Transverse colon (tissue), 4 donors: Measurements from ENCODE around the gene PRRC2A.

Source experiments
- CTCF ChIP-seq, 5 experiments: fragments of 200-600 bp in 3 of 5; fragments of 450-650 bp in 2 of 5; sonication (generic) in 3 of 5; IDR thresholded peaks; 1 replicate in 2 of 5; 2 replicates in 3 of 5; pipeline ENCODE4 v1.5.1; 2016 to 2017; ENCODE audit warnings: antibody characterized with exemption in 5 of 5, inconsistent platforms in 3 of 5, mild to moderate bottlenecking in 2 of 5, moderate library complexity in 1 of 5
- EP300 ChIP-seq: sonication (generic); formaldehyde crosslinking; IDR thresholded peaks from one replicate; pipeline ENCODE4 v1.6.1; 2017; ENCODE audit warnings: antibody characterized with exemption, low read depth
- POLR2A ChIP-seq: fragments of 450-650 bp; IDR thresholded peaks from one replicate; pipeline ENCODE4 v1.6.1; 2016; ENCODE audit warnings: antibody characterized with exemption, mild to moderate bottlenecking, moderate library complexity
- POLR2AphosphoS5 ChIP-seq, 3 donors: sonication (generic); formaldehyde crosslinking; IDR thresholded peaks; one replicate each; pipeline ENCODE4 v1.6.1; 2016; ENCODE audit warnings: antibody characterized with exemption in 3 of 3

- TF ChIP-seq POLR2A (peak; percentile 96), CTCF (IDR thresholded peaks at IDR 0.05) (peak in 1 of 5 experiments; percentile 27), POLR2AphosphoS5 (IDR thresholded peaks at IDR 0.05) (peak; percentile 84 to 89 (median 86)), EP300 (no peak)
Observed at GRCh38 chr6:31619805-31620585, 520 bp upstream of the PRRC2A start.
